ENCODE results near the gene FGR.
"Not testable (repeated sequence)": the region's sequence is repeated elsewhere in the genome, so short reads cannot be mapped to it uniquely, and the experiment has no call there.

DNA sequence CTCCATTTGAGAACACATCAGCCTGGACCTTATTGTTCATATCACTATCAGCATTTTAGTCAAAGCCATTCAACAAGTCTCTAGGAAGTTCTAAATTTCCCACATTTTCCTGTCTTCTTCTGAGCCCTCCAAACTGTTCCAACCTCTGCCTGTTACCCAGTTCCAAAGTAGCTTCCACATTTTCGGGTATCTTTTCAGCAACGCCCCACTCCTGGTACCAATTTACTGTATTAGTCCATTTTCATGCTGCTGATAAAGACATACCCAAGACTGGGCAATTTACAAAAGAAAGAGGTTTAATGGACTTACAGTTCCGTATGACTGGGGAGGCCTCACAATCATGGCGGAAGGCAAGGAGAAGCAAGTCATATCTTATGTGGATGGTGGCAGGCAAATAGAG is 46.6 kb upstream of the FGR start:
- TF ChIP-seq, protein P1, sequence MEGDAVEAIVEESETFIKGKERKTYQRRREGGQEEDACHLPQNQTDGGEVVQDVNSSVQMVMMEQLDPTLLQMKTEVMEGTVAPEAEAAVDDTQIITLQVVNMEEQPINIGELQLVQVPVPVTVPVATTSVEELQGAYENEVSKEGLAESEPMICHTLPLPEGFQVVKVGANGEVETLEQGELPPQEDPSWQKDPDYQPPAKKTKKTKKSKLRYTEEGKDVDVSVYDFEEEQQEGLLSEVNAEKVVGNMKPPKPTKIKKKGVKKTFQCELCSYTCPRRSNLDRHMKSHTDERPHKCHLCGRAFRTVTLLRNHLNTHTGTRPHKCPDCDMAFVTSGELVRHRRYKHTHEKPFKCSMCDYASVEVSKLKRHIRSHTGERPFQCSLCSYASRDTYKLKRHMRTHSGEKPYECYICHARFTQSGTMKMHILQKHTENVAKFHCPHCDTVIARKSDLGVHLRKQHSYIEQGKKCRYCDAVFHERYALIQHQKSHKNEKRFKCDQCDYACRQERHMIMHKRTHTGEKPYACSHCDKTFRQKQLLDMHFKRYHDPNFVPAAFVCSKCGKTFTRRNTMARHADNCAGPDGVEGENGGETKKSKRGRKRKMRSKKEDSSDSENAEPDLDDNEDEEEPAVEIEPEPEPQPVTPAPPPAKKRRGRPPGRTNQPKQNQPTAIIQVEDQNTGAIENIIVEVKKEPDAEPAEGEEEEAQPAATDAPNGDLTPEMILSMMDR (optimal IDR thresholded peaks at IDR 0.05 in 1 of 3, IDR thresholded peaks at IDR 0.05 in 1 of 3, conservative IDR thresholded peaks at IDR 0.05 in 1 of 3; ENCODE audit: extremely low read depth in 1 of 3, insufficient read depth in 2 of 3, low read length in 3 of 3) = not testable (repeated sequence)
- not testable (repeated sequence) for TF ChIP-seq EZH2 (IDR thresholded peaks at IDR 0.05; ENCODE audit: low read length)

Measured in keratinocyte (primary cell).